Activated T-helper 1 cell treated with anti-CD3 and anti-CD28 coated beads, Interleukin-12 subunit alpha, Interleukin-12 subunit beta, Interleukin-2, Interleukin-4 antibody, amounts not matched to agents 30 ng/mL and 10 ng/mL and 1 ng/mL, durations not matched to agents 14 hours and 24 hours and 36 hours (primary cell): ENCODE measurements around the gene SEMA5A. TPM values are rescaled to one million over a fixed set of nuclear protein-coding genes. Genes with fewer than 3 reads are reported as not detected.

Source experiments
- DNase-seq: peaks from one replicate; pipeline ENCODE4 v3.0.0; 2021; ENCODE audit warnings: low spot score
- H3K27ac Mint-ChIP-seq: one replicate; pipeline ENCODE4 v1.8.0; 2021; ENCODE audit warnings: mild to moderate bottlenecking, mixed read lengths
- H3K27me3 Mint-ChIP-seq: one replicate; pipeline ENCODE4 v1.8.0; 2022; ENCODE audit warnings: mild to moderate bottlenecking, moderate library complexity, mixed read lengths; ENCODE audit not compliant: insufficient read depth
- H3K36me3 Mint-ChIP-seq: one replicate; pipeline ENCODE4 v1.8.0; 2021; ENCODE audit warnings: low read depth, mixed read lengths
- H3K4me1 Mint-ChIP-seq: one replicate; pipeline ENCODE4 v1.8.0; 2021; ENCODE audit warnings: low read depth, mixed read lengths
- H3K4me3 Mint-ChIP-seq: one replicate; pipeline ENCODE4 v1.8.0; 2021; ENCODE audit warnings: mild to moderate bottlenecking, moderate library complexity, mixed read lengths
- H3K9me3 Mint-ChIP-seq: one replicate; pipeline ENCODE4 v1.8.0; 2021; ENCODE audit warnings: mixed read lengths
- intact Hi-C: fragments of 100-400 bp; cut with micrococcal nuclease; formaldehyde crosslinking; loops from one replicate; pipeline ENCODE4 v1.15.1; 2024
- total RNA-seq: library from RNA; stranded (reverse); gene quantifications from 2 replicates; pipeline ENCODE4 v1.2.3, GENCODE V29; 2022

SEMA5A gene
- total RNA-seq, 1 donor from 2014 or later, result not detected

DNA sequence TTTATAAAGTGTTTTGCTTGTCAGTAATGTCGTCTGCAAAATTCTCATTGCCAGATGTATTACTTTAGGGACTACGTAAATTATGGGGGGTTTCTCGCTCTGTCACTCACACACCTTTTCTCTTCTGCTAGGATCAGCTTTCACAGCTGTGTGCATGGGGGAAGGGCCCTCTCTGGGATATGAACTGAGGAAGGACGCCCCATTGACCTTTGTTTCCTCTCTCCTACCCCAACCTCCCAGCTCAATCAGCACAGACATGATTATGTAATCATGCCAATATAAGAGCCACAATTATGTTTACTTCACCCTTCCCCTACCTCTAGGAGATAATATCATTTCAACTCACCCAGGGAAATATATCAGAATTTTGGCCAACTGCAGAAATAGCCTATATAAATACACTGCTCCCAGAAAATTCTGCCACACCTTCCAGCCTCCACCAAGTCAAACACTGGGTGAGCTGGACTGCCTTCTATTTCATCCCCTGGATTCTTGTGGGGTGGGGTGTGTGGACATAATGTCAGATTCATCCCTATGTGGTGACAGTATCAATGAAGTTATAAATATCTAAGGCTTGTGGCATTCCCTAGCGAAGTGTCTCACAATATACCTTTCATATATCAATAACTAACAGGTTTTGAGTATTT lies 12.6 kb upstream of the SEMA5A start:
- no peaks in the 10 kb centered on the region for H3K9me3 Mint-ChIP-seq
- no peaks in the 10 kb centered on the region for H3K36me3 Mint-ChIP-seq
- H3K27me3 Mint-ChIP-seq, result no peaks in the 10 kb centered on the region
- no peak overlapping the region for H3K27ac Mint-ChIP-seq
- no peak for DNase-seq
- intact Hi-C loops, result no loop called here
- H3K4me1 Mint-ChIP-seq, result no peaks in the 10 kb centered on the region
- no peak overlapping the region for H3K4me3 Mint-ChIP-seq

- DNase-seq, result no peak
- H3K4me1 Mint-ChIP-seq, result no peaks in the 10 kb centered on the region
- H3K36me3 Mint-ChIP-seq, result no peaks in the 10 kb centered on the region
- no peak overlapping the region for H3K4me3 Mint-ChIP-seq
- intact Hi-C loops, result no loop called here
- no peaks in the 10 kb centered on the region for H3K27me3 Mint-ChIP-seq
- H3K27ac Mint-ChIP-seq, result no peak overlapping the region
- no peaks in the 10 kb centered on the region for H3K9me3 Mint-ChIP-seq
Observed at GRCh38 chr5:9557696-9558095, 11.8 kb upstream of the SEMA5A start.

DNA sequence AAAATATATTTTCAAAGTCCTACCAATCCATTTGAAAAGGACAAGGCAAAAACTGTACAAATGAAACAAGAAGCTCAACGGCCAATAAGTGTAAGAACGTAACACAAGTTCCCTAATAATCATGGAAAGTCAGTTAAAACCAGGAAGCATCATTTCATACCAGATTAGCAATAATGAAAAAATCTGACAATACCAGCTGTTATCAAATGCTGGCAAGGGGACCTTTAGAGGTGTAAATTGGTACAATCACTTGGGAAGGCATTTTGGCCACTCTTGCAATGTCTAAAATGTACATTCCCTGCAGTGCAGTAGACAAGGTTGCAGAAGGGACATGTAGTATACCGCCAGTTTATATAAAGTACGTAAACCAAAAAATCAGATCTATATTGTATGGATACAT lies 10.1 kb upstream of the SEMA5A start:
- H3K36me3 Mint-ChIP-seq, result no peaks in the 10 kb centered on the region
- no peak overlapping the region for H3K27ac Mint-ChIP-seq
- H3K27me3 Mint-ChIP-seq, result no peaks in the 10 kb centered on the region
- no peak overlapping the region for H3K4me3 Mint-ChIP-seq
- no peaks in the 10 kb centered on the region for H3K4me1 Mint-ChIP-seq
- intact Hi-C loops, result no loop called here
- no peaks in the 10 kb centered on the region for H3K9me3 Mint-ChIP-seq
- no peak for DNase-seq

GRCh38 chr5:9554122-9554521 lies 8.2 kb upstream of the SEMA5A start:
- H3K27ac Mint-ChIP-seq, result no peak overlapping the region
- DNase-seq, result no peak
- H3K36me3 Mint-ChIP-seq, result no peaks in the 10 kb centered on the region
- no peaks in the 10 kb centered on the region for H3K9me3 Mint-ChIP-seq
- H3K4me1 Mint-ChIP-seq, result no peaks in the 10 kb centered on the region
- intact Hi-C loops, result no loop called here
- H3K4me3 Mint-ChIP-seq, result no peak overlapping the region
- no peaks in the 10 kb centered on the region for H3K27me3 Mint-ChIP-seq

DNA sequence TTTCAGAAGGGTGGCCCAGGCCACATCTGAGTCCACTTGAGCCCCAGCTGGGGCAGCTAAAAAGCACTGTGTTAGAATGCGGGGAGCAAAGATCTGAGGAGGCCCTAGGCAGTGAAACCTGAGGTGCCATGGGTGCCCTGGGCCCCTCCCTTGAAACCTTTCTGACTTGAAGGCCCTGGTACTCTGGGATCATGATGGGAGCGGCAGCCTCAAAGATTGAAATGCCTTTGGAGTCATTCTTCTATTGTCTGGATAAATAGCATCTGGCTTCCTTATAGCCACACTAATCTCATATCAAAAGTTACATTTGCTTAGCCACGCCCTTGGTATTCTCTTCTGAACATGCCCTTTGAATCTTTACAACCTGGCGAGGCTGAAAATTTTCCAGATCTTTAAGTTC lies 7.7 kb upstream of the SEMA5A start:
- intact Hi-C loops, result no loop called here
- no peaks in the 10 kb centered on the region for H3K27me3 Mint-ChIP-seq
- no peaks in the 10 kb centered on the region for H3K36me3 Mint-ChIP-seq
- no peak for DNase-seq
- H3K4me1 Mint-ChIP-seq, result no peaks in the 10 kb centered on the region
- no peaks in the 10 kb centered on the region for H3K9me3 Mint-ChIP-seq
- H3K4me3 Mint-ChIP-seq, result no peak overlapping the region
- H3K27ac Mint-ChIP-seq, result no peak overlapping the region

DNA sequence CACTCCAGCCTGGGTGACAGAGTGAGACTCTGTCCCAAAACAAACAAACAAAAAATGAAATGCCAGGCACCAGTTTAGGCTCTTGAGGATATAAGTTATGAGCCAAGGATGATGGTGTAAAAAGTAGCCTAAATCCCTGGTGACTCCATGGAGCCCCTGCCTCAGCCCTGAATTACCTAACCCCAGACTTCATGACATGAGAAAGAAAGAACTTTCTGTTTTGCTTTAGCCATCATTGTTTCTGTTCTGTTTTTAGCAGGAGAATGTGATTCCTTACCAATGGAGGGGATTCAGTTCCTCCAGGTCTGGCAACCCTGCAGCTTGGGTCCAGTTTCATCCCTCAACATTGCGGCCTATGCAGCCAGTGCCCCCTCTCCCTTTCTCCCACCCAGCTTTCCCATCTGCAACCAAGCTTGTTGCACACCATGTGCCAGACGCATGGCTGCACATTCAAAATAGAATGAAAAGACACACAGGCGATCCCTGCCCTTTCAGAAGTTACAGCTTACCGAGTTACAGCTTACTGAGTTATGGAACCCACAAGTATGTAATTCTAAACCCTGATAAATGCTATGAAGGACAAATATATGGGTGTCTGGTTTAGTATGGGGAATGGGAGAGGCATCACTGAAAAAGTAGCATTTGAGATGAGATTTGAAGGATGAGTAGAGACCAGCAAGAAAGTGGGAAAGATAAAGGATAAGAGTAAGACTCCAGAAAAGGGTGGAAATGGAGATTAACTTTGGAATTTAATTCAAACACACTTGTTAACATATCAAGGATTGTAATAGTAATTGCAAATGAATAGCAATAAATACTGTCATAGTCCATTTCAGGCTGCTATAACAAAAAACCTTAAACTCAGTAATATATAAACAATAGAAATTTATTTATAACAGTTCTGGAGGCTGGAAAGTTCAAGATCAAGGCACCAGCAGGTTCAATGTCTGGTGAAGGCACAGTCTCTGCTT lies 6.0 kb upstream of the SEMA5A start:
- no peak overlapping the region for H3K27ac Mint-ChIP-seq
- intact Hi-C loops, result no loop called here
- no peaks in the 10 kb centered on the region for H3K9me3 Mint-ChIP-seq
- H3K27me3 Mint-ChIP-seq, result peaks cover 3% of the 10 kb centered on the region
- DNase-seq, result no peak
- H3K4me3 Mint-ChIP-seq, result no peak overlapping the region
- H3K36me3 Mint-ChIP-seq, result no peaks in the 10 kb centered on the region
- no peaks in the 10 kb centered on the region for H3K4me1 Mint-ChIP-seq

DNA sequence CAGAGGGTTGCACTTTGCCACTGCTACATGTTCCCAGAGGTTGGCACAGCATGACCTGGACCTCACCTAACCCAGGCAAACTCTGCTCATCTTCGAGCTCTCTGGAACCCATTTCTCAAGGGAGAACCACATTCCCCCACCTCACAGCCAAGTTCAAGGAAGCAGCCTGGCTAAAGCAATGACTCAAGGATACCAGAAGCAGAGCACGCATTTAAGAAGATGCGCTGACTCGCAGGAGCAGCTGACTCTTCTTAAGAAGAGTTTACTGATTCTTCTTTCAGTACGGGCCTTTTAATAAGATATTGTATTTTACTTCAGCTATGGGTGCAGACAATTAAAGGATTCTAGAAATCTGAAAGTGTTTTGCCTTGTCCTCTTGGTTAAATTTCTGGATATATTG lies 4.1 kb upstream of the SEMA5A start:
- H3K9me3 Mint-ChIP-seq, result no peaks in the 10 kb centered on the region
- H3K4me1 Mint-ChIP-seq, result no peaks in the 10 kb centered on the region
- no peak overlapping the region for H3K4me3 Mint-ChIP-seq
- H3K27me3 Mint-ChIP-seq, result peaks cover 10% of the 10 kb centered on the region
- H3K36me3 Mint-ChIP-seq, result no peaks in the 10 kb centered on the region
- H3K27ac Mint-ChIP-seq, result no peak overlapping the region
- intact Hi-C loops, result loop anchor here (10.0 kb wide), 1 partner anchor 185 kb away; no protein-coding TSS in a partner anchor
- DNase-seq, result no peak

DNA sequence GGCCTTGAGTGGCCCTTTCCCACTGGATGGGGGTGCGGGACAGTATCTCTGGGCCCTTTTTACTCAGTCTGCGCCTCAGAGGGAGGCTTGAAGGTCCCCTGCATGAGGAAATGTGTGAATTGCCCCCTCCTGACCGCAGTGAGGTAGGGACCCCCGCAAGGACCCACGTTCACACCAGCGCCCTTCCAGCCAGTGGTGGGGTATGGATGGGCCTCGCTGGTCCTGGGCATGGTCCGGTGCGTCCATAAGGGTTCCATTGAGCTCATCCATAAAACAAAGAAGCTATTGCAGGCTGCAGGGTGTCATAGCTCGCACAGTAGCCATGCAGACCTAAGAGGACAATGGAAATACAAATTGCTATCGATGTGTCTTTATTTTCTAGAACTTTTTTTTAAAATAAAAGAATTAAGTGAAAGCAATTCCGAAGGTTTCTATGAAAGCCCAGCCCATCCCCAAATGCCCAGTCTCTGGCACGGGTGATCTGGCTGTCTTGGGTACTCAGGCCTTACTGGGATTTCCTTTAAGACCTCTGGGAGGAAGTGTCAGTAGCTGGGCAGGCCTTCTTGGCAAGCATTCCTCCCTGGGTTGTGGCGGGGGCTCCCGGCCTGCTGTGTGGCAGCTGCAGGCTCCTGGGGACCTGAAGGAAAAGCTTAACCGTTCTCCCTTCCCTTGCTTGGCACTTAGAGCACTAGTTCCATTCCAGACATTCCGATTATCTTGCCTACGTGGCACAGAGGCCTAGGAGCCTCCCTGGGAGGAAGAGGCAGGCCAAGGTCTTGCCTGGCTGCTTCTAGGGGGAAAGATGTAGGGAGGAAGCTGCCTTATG lies 1.5 kb upstream of the SEMA5A start:
- Mint-ChIP-seq H3K9me3 (no peaks in the 10 kb centered on the region), H3K27ac (no peak overlapping the region), H3K36me3 (no peaks in the 10 kb centered on the region), H3K27me3 (peaks cover 18% of the 10 kb centered on the region), H3K4me1 (no peaks in the 10 kb centered on the region), H3K4me3 (no peak overlapping the region)
- intact Hi-C loops, result loop anchor here (10.0 kb wide), 1 partner anchor 183 kb away; no protein-coding TSS in a partner anchor
- DNase-seq, result no peak

- Mint-ChIP-seq H3K27me3 (peaks cover 18% of the 10 kb centered on the region), H3K36me3 (no peaks in the 10 kb centered on the region), H3K27ac (no peak overlapping the region), H3K4me1 (no peaks in the 10 kb centered on the region), H3K9me3 (no peaks in the 10 kb centered on the region), H3K4me3 (peak overlapping the region; percentile 26)
- intact Hi-C loops, result loop anchor here (10.0 kb wide), 1 partner anchor 181 kb away; no protein-coding TSS in a partner anchor
- no peak for DNase-seq
Observed at GRCh38 chr5:9545136-9545991, 511 bp downstream of the SEMA5A start.

DNA sequence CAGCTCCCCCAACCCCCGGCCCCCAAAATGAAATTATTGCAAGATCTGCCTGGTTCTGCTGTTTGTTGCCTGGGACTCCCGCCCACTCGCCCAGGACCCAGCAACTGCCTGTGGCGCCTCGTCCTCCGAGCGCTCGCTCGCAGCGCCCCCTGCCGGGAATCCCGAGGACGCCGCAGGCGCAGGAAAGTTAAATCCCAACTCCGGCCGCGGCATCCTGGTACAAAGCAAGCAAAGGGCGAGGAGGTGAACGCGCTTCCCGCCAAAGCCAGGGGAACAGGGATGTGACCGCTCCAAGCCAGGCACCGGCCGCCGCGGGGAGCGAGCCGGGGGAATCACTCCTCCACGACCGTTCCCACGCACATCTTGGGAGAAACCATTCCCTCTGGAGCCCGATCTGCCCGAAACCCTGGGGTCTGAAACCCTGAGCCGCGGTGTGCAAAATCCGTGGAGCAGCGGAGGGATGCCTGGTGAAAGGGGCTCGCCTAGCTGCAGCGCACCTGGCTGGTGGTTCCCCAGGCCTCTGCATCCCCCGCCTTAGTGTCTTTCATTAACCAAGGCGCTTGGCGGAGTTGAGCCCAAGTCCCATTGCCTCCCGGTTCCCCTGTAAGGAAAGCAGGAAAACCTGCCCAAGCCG lies 1.3 kb downstream of the SEMA5A start:
- intact Hi-C loops, result loop anchor here (10.0 kb wide), 1 partner anchor 180 kb away; no protein-coding TSS in a partner anchor
- Mint-ChIP-seq H3K27me3 (peaks cover 18% of the 10 kb centered on the region), H3K4me3 (peak overlapping the region; percentile 17), H3K9me3 (no peaks in the 10 kb centered on the region), H3K36me3 (no peaks in the 10 kb centered on the region), H3K27ac (no peak overlapping the region), H3K4me1 (no peaks in the 10 kb centered on the region)
- DNase-seq, result no peak

- Mint-ChIP-seq H3K9me3 (no peaks in the 10 kb centered on the region), H3K27ac (no peak overlapping the region), H3K27me3 (peaks cover 18% of the 10 kb centered on the region), H3K4me1 (no peaks in the 10 kb centered on the region), H3K36me3 (no peaks in the 10 kb centered on the region), H3K4me3 (peak overlapping the region; percentile 17)
- intact Hi-C loops, result loop anchor here (10.0 kb wide), 1 partner anchor 179 kb away; no protein-coding TSS in a partner anchor
- no peak for DNase-seq
Observed at GRCh38 chr5:9544056-9544455, 1.8 kb downstream of the SEMA5A start.
